ENCODE measurements around the gene MMP17.

Gene MMP17

DNA sequence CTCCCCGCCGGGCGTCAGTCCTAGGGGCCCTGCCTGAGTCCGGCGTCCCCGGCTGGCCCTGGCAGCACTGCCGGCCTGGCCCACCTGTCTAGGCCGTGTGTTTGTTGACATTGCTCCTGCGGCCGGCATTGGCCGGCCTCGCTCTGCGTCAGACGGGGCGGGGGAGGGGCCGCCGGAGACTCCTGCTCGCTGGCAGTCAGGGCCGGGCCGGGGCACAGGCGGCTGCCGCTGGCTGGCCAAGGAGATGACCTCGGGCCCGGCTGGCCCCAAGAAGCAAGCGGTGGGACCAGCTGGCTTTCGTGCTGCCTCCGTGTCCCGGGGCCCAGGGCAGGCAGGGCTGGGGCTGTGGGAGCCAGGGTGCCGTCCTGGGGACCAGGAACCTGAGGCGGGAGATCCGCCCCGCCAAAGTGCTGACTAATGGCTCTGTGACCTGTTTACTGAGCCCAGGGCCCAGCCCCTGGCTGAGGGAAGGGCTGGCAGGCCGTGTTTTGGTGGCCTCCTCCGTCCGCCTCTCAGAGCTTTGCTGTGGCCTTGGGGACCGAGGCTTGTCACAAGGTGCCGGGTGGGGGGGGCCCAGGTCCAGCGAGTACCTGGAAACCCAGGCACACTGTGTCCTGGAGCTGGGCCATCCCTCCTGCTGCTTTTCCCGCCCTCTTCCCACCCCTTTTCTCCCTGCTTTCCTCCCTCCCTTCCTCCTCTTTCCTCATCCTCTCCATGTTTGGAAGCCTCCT, 68.1 kb downstream of the MMP17 start:
- peak; percentile 80 for DNase-seq

DNA sequence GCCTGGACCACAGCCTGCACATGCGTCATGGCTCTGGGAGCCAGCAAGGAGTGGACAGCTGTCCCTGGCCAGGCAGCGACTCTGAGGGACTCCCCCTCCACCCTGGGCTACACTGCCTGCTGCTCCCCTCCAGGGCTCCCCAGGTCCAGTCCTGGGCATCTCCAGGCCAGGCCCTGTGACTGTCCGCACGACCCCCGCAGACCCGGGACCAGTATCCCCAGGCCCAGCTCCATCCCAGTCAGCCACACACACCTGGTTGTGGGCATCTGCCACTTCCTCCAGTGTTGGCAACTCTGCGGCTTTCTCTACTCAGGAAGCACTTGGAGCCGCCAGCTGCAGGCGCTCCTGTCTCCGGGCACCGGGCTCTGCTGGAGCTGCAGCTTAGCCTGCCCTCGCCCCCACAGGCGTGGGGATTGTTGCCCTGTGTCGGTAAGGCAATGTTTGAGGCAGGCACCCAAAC, 68.6 kb downstream of the MMP17 start:
- DNase-seq = no peak

DNA sequence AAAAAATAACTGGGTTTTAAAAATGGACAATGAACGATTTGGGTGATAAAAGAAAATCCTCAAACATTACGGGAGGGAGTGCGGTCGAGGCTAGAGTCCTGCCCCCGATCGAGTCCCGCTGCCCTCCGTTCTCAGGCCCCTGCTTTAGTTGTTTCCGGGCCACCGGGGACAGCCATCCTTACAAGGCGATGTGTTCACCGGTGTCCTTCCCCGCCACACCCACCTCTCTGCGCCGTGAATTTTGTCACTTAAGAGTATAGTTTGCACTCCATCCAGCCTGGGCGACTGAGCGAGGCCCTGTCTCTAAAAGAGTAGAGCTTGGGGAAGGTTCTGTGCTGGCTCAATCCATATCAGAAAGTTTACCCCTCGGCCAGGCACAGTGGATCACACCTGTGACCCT, 69.1 kb downstream of the MMP17 start:
- DNase-seq = no peak

DNA sequence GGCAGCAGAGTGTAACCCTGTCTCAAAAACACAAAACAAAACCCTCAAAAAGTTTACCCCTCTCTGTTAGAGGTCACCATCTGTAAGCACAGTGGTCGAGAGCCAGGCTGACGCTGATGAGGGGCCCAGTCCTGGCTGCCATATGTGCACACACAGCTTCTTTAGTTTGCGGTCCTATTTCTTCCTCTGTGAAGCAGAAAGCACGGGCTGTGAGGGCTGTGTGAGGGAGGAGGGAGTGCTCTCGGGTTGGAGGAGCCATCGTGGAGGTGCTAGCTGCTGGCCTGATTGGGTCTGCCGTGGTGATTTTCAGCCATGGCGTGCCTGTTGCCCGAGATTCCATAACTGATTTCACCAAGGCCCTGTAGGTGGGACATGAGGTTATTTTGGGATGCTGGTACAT, 69.7 kb downstream of the MMP17 start:
- no peak for DNase-seq

DNA sequence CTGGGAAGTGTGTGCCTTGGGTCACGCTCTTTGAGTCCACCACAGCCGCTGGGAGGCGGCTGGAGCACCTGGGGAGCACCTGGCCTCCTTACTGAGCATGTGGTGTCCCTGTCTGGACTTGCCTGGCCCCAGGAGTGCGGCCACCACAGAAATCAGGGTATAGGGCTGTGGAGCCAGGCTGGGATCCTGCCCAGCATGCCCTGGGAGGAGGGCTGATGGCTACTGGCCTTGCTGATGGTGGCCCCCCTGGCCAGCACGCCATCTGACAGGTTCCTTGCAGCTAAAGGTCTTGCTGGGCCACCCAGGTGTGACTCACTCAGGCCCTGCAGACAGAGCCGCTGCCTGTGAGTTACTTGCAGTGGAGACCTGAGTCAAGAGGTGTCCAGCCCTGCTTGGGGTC, 72.2 kb downstream of the MMP17 start:
- no peak for DNase-seq

Data from activated CD4-positive, CD25-positive, alpha-beta regulatory T cell treated with anti-CD3 and anti-CD28 coated beads, Interleukin-2, amount 50 U/mL, for 72 hours (primary cell).